ENCODE data around the gene BMP6. TPM values are rescaled to one million over a fixed set of nuclear protein-coding genes. Genes with fewer than 3 reads are reported as not detected.
"Not testable (repeated sequence)": the region's sequence is repeated elsewhere in the genome, so short reads cannot be mapped to it uniquely, and the experiment has no call there.

The BMP6 gene
- total RNA-seq, 1 donor from 2014 or later = 0.41 TPM

- Histone ChIP-seq H3K9me3 (ENCODE audit: low read depth) (no peaks in the 10 kb centered on the region), H3K9ac (no peak overlapping the region), H3K4me2 (no peak overlapping the region), H3F3A (ENCODE audit: low read depth) (no peaks in the 10 kb centered on the region), H3K27ac (no peak overlapping the region), H3K4me3 (no peak overlapping the region), H2AFZ (replicated peaks) (no peak overlapping the region), H3K36me3 (no peaks in the 10 kb centered on the region), H3K4me1 (no peaks in the 10 kb centered on the region), H4K20me1 (ENCODE audit: low read depth) (no peaks in the 10 kb centered on the region), H3K27me3 (no peaks in the 10 kb centered on the region), H3K79me2 (ENCODE audit: low read depth) (no peaks in the 10 kb centered on the region)
- TF ChIP-seq CTCF (IDR thresholded peaks at IDR 0.05) (no peak), EZH2 (IDR thresholded peaks at IDR 0.05) (no peak), EZH2phosphoT487 (IDR thresholded peaks at IDR 0.05) (no peak)
- Mint-ChIP-seq H3K36me3 (peaks cover 42% of the 10 kb centered on the region), H3K4me3 (no peak overlapping the region), H3K9me3 (no peaks in the 10 kb centered on the region), H3K27ac (no peak overlapping the region), H3K4me1 (no peaks in the 10 kb centered on the region), H3K27me3 (ENCODE audit: insufficient read depth, low read depth) (peaks cover 4% of the 10 kb centered on the region)
- DNase-seq (ENCODE audit: low spot score) = no peak
Measured at GRCh38 chr6:7888587-7889357, 162.9 kb downstream of the BMP6 start.

- Histone ChIP-seq H3K9ac (no peak overlapping the region), H3F3A (ENCODE audit: low read depth) (no peaks in the 10 kb centered on the region), H3K79me2 (ENCODE audit: low read depth) (no peaks in the 10 kb centered on the region), H3K9me3 (ENCODE audit: low read depth) (no peaks in the 10 kb centered on the region), H3K4me2 (no peak overlapping the region), H2AFZ (replicated peaks) (no peak overlapping the region), H3K36me3 (peaks cover 2% of the 10 kb centered on the region), H3K27ac (no peak overlapping the region), H3K4me1 (no peaks in the 10 kb centered on the region), H3K4me3 (no peak overlapping the region), H3K27me3 (no peaks in the 10 kb centered on the region), H4K20me1 (ENCODE audit: low read depth) (no peaks in the 10 kb centered on the region)
- Mint-ChIP-seq H3K4me3 (no peak overlapping the region), H3K9me3 (no peaks in the 10 kb centered on the region), H3K27ac (no peak overlapping the region), H3K4me1 (no peaks in the 10 kb centered on the region), H3K36me3 (peaks cover 41% of the 10 kb centered on the region), H3K27me3 (ENCODE audit: insufficient read depth, low read depth) (peaks cover 4% of the 10 kb centered on the region)
- no peak for DNase-seq (ENCODE audit: low spot score)
- TF ChIP-seq CTCF (IDR thresholded peaks at IDR 0.05) = no peak
- TF ChIP-seq EZH2 (IDR thresholded peaks at IDR 0.05) = no peak
- TF ChIP-seq EZH2phosphoT487 (IDR thresholded peaks at IDR 0.05) = no peak
Measured at GRCh38 chr6:7891078-7891872, 165.4 kb downstream of the BMP6 start.

GRCh38 chr6:7892367-7892766 is 166.5 kb downstream of the BMP6 start:
- H3K27ac ChIP-seq; H4K20me1 ChIP-seq (ENCODE audit: low read depth): not testable (repeated sequence)
- H3K36me3 Mint-ChIP-seq = peaks cover 43% of the 10 kb centered on the region

GRCh38 chr6:7893342-7893741 is 167.4 kb downstream of the BMP6 start:
- Histone ChIP-seq H2AFZ (replicated peaks) (no peak overlapping the region), H3K4me2 (no peak overlapping the region), H3K4me1 (no peaks in the 10 kb centered on the region), H3K27ac (no peak overlapping the region), H3K4me3 (no peak overlapping the region), H3K27me3 (no peaks in the 10 kb centered on the region), H3F3A (ENCODE audit: low read depth) (no peaks in the 10 kb centered on the region), H4K20me1 (ENCODE audit: low read depth) (peaks cover 6% of the 10 kb centered on the region), H3K9ac (no peak overlapping the region), H3K79me2 (ENCODE audit: low read depth) (no peaks in the 10 kb centered on the region), H3K9me3 (ENCODE audit: low read depth) (no peaks in the 10 kb centered on the region), H3K36me3 (peaks cover 8% of the 10 kb centered on the region)
- TF ChIP-seq CTCF (IDR thresholded peaks at IDR 0.05) (no peak), EZH2 (IDR thresholded peaks at IDR 0.05) (no peak), EZH2phosphoT487 (IDR thresholded peaks at IDR 0.05) (no peak)
- Mint-ChIP-seq H3K9me3 (no peaks in the 10 kb centered on the region), H3K4me1 (no peaks in the 10 kb centered on the region), H3K27ac (no peak overlapping the region), H3K27me3 (ENCODE audit: insufficient read depth, low read depth) (no peaks in the 10 kb centered on the region), H3K4me3 (no peak overlapping the region), H3K36me3 (peaks cover 46% of the 10 kb centered on the region)
- DNase-seq (ENCODE audit: low spot score) = no peak

More at GRCh38 chr6:7892367-7892766, 166.5 kb downstream of the BMP6 start:
- H3K4me1 ChIP-seq; H3K27me3 Mint-ChIP-seq (ENCODE audit: insufficient read depth, low read depth); H3K4me2 ChIP-seq; H3K9me3 Mint-ChIP-seq; H3K4me3 ChIP-seq; H3K36me3 ChIP-seq; H3F3A ChIP-seq (ENCODE audit: low read depth); H3K4me1 Mint-ChIP-seq; H3K27ac Mint-ChIP-seq; H3K9ac ChIP-seq; H3K27me3 ChIP-seq; H3K79me2 ChIP-seq (ENCODE audit: low read depth); H2AFZ ChIP-seq (replicated peaks); H3K9me3 ChIP-seq (ENCODE audit: low read depth); DNase-seq (ENCODE audit: low spot score); H3K4me3 Mint-ChIP-seq: not testable (repeated sequence)
